Upper lobe of left lung (tissue), 4 donors: ENCODE results near the gene DNMT3A.

Experiments used
- CTCF ChIP-seq, 6 experiments: fragments of 450-650 bp in 4 of 6; fragments of 200-600 bp in 2 of 6; sonication (generic) in 2 of 6; IDR thresholded peaks; one replicate each; pipeline ENCODE4 v1.5.1; 2016 to 2019; ENCODE audit warnings: antibody characterized with exemption in 6 of 6
- EP300 ChIP-seq, 4 donors: sonication (generic); formaldehyde crosslinking; IDR thresholded peaks; one replicate each; pipeline ENCODE4 v1.5.1; 2017; ENCODE audit warnings: antibody characterized with exemption in 4 of 4, control low read depth in 2 of 4
- POLR2A ChIP-seq, 4 donors: fragments of 450-650 bp; IDR thresholded peaks; one replicate each; pipeline ENCODE4 v1.5.1; 2016 to 2017; ENCODE audit warnings: antibody characterized with exemption in 4 of 4, mild to moderate bottlenecking in 2 of 4
- POLR2AphosphoS5 ChIP-seq, 2 donors: sonication (generic); formaldehyde crosslinking; IDR thresholded peaks; one replicate each; pipeline ENCODE4 v1.5.1; 2017; ENCODE audit warnings: antibody characterized with exemption in 2 of 2

GRCh38 chr2:25361261-25362048 lies 19.7 kb upstream of the DNMT3A start:
- TF ChIP-seq CTCF (IDR thresholded peaks at IDR 0.05) (no peak), EP300 (IDR thresholded peaks at IDR 0.05) (no peak), POLR2A (IDR thresholded peaks at IDR 0.05) (no peak), POLR2AphosphoS5 (IDR thresholded peaks at IDR 0.05) (no peak)
